ENCODE results near the gene MEF2D.

Gene MEF2D

DNA sequence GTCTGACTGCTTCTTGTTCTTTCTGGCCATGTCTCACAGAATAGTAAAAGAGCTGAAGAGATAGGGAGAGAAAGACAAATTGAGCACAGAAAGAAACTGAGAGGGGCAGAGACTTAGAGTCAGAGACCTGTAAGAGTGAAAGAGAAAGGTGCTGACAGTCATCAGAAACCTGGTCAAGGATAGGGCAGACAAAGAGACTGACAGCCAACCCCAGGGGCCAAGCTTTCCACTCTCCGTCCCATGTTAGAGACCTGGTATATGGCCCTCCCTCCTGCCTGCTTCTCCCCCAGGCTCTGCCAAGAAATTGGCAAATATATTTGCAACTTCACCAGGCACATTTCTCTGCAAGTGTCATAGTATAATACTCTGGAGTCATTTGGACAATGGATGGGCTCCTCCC is 67.0 kb downstream of the MEF2D start:
- Histone ChIP-seq H3K4me3 (ENCODE audit: insufficient read length, low read depth) (no peak overlapping the region), H3K9me3 (ENCODE audit: insufficient read depth, low read length) (no peaks in the 10 kb centered on the region), H3K36me3 (ENCODE audit: insufficient read depth, insufficient read length, low read length) (no peaks in the 10 kb centered on the region), H3K27me3 (ENCODE audit: insufficient read depth, insufficient read length) (peaks cover 99% of the 10 kb centered on the region), H3K9ac (ENCODE audit: insufficient read length, low read depth) (no peak overlapping the region), H3K4me1 (ENCODE audit: insufficient read depth, insufficient read length) (peaks cover 21% of the 10 kb centered on the region)
- TF ChIP-seq YY1 (IDR thresholded peaks at IDR 0.05; ENCODE audit: insufficient read depth, insufficient read length): no peak
- TF ChIP-seq ZNF274 (IDR thresholded peaks at IDR 0.05; ENCODE audit: low read depth, low read length): no peak
- TF ChIP-seq SUZ12 (IDR thresholded peaks at IDR 0.05; ENCODE audit: extremely low read depth, insufficient read depth, insufficient read length): no peak
- no peak for DNase-seq (ENCODE audit: low read depth, low spot score)

- H3K9ac ChIP-seq (ENCODE audit: insufficient read length, low read depth): no peak overlapping the region
- no peak overlapping the region for H3K4me3 ChIP-seq (ENCODE audit: insufficient read length, low read depth)
- no peaks in the 10 kb centered on the region for H3K9me3 ChIP-seq (ENCODE audit: insufficient read depth, low read length)
- no peak for DNase-seq (ENCODE audit: low read depth, low spot score)
- H3K27me3 ChIP-seq (ENCODE audit: insufficient read depth, insufficient read length): peaks cover 99% of the 10 kb centered on the region
- TF ChIP-seq ZNF274 (IDR thresholded peaks at IDR 0.05; ENCODE audit: low read depth, low read length): no peak
- TF ChIP-seq SUZ12 (IDR thresholded peaks at IDR 0.05; ENCODE audit: extremely low read depth, insufficient read depth, insufficient read length): no peak
- TF ChIP-seq YY1 (IDR thresholded peaks at IDR 0.05; ENCODE audit: insufficient read depth, insufficient read length): no peak
- H3K4me1 ChIP-seq (ENCODE audit: insufficient read depth, insufficient read length): peaks cover 21% of the 10 kb centered on the region
- H3K36me3 ChIP-seq (ENCODE audit: insufficient read depth, insufficient read length, low read length): no peaks in the 10 kb centered on the region
Observed at GRCh38 chr1:156433032-156433431, 67.5 kb downstream of the MEF2D start.

DNA sequence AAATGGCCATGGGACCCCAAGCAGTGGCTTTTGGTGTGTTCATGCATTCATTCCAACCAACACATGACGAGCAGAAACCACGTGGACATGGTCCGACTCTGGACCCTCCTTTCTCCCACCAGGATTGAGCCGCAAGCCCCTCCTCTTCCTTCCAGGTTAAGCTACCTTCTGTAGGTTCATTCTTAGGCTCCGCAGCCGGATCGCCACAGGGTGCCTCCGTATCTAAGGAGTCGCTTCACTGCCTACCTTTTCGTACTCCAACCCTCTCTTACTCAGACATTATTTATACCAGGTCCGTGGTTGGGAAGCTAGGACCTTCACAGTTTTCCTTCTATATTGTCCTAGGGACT is 67.9 kb downstream of the MEF2D start:
- Histone ChIP-seq H3K9me3 (ENCODE audit: insufficient read depth, low read length) (no peaks in the 10 kb centered on the region), H3K4me1 (ENCODE audit: insufficient read depth, insufficient read length) (peaks cover 21% of the 10 kb centered on the region)

GRCh38 chr1:156431769-156432668 is 68.6 kb downstream of the MEF2D start:
- Histone ChIP-seq H3K27me3 (ENCODE audit: insufficient read depth, insufficient read length) (peaks cover 99% of the 10 kb centered on the region), H3K4me3 (ENCODE audit: insufficient read length, low read depth) (no peak overlapping the region), H3K9me3 (ENCODE audit: insufficient read depth, low read length) (no peaks in the 10 kb centered on the region), H3K9ac (ENCODE audit: insufficient read length, low read depth) (no peak overlapping the region), H3K36me3 (ENCODE audit: insufficient read depth, insufficient read length, low read length) (no peaks in the 10 kb centered on the region), H3K4me1 (ENCODE audit: insufficient read depth, insufficient read length) (peaks cover 21% of the 10 kb centered on the region)
- no peak for DNase-seq (ENCODE audit: low read depth, low spot score)
- no peak for TF ChIP-seq SUZ12 (IDR thresholded peaks at IDR 0.05; ENCODE audit: extremely low read depth, insufficient read depth, insufficient read length)
- no peak for TF ChIP-seq YY1 (IDR thresholded peaks at IDR 0.05; ENCODE audit: insufficient read depth, insufficient read length)
- TF ChIP-seq ZNF274 (IDR thresholded peaks at IDR 0.05; ENCODE audit: low read depth, low read length): no peak

More for the DNA sequence above, 67.9 kb downstream of the MEF2D start:
- no peak for TF ChIP-seq YY1 (IDR thresholded peaks at IDR 0.05; ENCODE audit: insufficient read depth, insufficient read length)
- TF ChIP-seq SUZ12 (IDR thresholded peaks at IDR 0.05; ENCODE audit: extremely low read depth, insufficient read depth, insufficient read length): no peak
- TF ChIP-seq ZNF274 (IDR thresholded peaks at IDR 0.05; ENCODE audit: low read depth, low read length): no peak
- H3K4me3 ChIP-seq (ENCODE audit: insufficient read length, low read depth): no peak overlapping the region
- H3K36me3 ChIP-seq (ENCODE audit: insufficient read depth, insufficient read length, low read length): no peaks in the 10 kb centered on the region
- H3K27me3 ChIP-seq (ENCODE audit: insufficient read depth, insufficient read length): peaks cover 99% of the 10 kb centered on the region
- H3K9ac ChIP-seq (ENCODE audit: insufficient read length, low read depth): no peak overlapping the region
- no peak for DNase-seq (ENCODE audit: low read depth, low spot score)

DNA sequence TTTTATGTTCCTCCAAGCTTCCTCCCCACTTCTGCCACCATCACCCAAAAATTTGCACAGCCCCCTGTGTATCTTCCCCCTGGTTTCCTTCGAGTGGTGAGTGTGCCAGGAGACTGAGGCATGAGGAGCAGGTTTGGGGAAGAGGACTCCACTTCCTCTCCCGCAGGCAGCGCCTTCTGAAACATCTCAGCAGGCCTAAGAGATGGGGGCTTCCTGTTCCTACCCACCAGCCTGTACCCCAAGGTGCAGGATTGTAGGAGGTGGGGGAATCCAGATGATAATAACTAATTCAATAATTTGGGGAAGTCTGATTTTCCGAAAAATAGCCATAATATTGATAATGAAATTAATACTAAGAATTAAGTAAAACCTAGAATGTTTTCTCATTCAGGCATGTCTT is 69.2 kb downstream of the MEF2D start:
- TF ChIP-seq YY1 (IDR thresholded peaks at IDR 0.05; ENCODE audit: insufficient read depth, insufficient read length) (no peak), SUZ12 (IDR thresholded peaks at IDR 0.05; ENCODE audit: extremely low read depth, insufficient read depth, insufficient read length) (no peak)
- no peak overlapping the region for H3K9ac ChIP-seq (ENCODE audit: insufficient read length, low read depth)
- peaks cover 21% of the 10 kb centered on the region for H3K4me1 ChIP-seq (ENCODE audit: insufficient read depth, insufficient read length)
- no peak for DNase-seq (ENCODE audit: low read depth, low spot score)
- H3K4me3 ChIP-seq (ENCODE audit: insufficient read length, low read depth): no peak overlapping the region
- H3K9me3 ChIP-seq (ENCODE audit: insufficient read depth, low read length): no peaks in the 10 kb centered on the region
- peaks cover 99% of the 10 kb centered on the region for H3K27me3 ChIP-seq (ENCODE audit: insufficient read depth, insufficient read length)
- H3K36me3 ChIP-seq (ENCODE audit: insufficient read depth, insufficient read length, low read length): no peaks in the 10 kb centered on the region

DNA sequence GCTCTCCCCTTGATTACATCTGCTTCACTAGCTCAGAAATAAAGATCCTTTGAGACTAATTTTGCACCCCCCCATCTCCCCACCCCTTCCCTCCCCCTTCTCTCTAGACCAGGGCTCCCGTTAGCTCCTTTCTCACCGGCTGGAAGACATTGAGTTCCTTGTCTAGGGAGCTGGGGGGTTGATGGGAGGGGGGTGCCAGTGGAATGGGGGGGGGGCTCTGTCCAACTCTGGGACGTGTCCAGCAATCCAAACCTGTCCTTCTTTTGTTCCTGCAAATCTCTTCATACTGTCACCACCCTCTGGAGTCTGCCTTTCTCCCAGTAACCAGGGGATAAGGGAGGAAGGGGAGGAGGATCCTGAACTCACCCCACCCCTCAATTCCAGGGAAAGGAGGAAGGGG is 69.7 kb downstream of the MEF2D start:
- Histone ChIP-seq H3K36me3 (ENCODE audit: insufficient read depth, insufficient read length, low read length) (no peaks in the 10 kb centered on the region), H3K27me3 (ENCODE audit: insufficient read depth, insufficient read length) (peaks cover 99% of the 10 kb centered on the region), H3K4me3 (ENCODE audit: insufficient read length, low read depth) (no peak overlapping the region), H3K9me3 (ENCODE audit: insufficient read depth, low read length) (no peaks in the 10 kb centered on the region), H3K9ac (ENCODE audit: insufficient read length, low read depth) (no peak overlapping the region), H3K4me1 (ENCODE audit: insufficient read depth, insufficient read length) (peaks cover 18% of the 10 kb centered on the region)
- TF ChIP-seq SUZ12 (IDR thresholded peaks at IDR 0.05; ENCODE audit: extremely low read depth, insufficient read depth, insufficient read length): no peak
- TF ChIP-seq ZNF274 (IDR thresholded peaks at IDR 0.05; ENCODE audit: low read depth, low read length): no peak
- no peak for TF ChIP-seq YY1 (IDR thresholded peaks at IDR 0.05; ENCODE audit: insufficient read depth, insufficient read length)
- DNase-seq (ENCODE audit: low read depth, low spot score): no peak

DNA sequence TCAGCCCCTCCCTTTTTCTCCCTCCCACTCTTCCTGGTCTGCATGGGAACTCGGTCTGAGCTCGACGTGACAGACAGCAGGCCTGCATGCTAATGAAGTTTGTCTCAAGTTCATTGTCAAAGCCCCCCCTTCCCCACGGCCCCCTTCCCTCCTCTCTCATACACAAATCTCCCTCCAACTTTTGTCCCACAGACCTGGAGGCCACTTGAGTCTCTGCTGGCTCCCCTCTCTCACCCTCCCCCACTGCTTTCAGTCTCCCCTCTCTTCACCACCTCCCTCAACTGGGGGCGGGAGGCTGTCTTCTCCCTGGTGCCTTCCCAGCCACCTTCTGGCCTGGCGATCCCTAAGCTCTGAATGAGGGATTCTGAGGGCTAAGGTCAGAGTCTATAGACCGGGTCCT is 70.3 kb downstream of the MEF2D start:
- TF ChIP-seq YY1 (IDR thresholded peaks at IDR 0.05; ENCODE audit: insufficient read depth, insufficient read length): no peak
- TF ChIP-seq ZNF274 (IDR thresholded peaks at IDR 0.05; ENCODE audit: low read depth, low read length): no peak
- no peak for TF ChIP-seq SUZ12 (IDR thresholded peaks at IDR 0.05; ENCODE audit: extremely low read depth, insufficient read depth, insufficient read length)
- H3K9ac ChIP-seq (ENCODE audit: insufficient read length, low read depth): no peak overlapping the region
- H3K4me1 ChIP-seq (ENCODE audit: insufficient read depth, insufficient read length): peaks cover 18% of the 10 kb centered on the region
- no peaks in the 10 kb centered on the region for H3K36me3 ChIP-seq (ENCODE audit: insufficient read depth, insufficient read length, low read length)
- no peak overlapping the region for H3K4me3 ChIP-seq (ENCODE audit: insufficient read length, low read depth)
- DNase-seq (ENCODE audit: low read depth, low spot score): no peak
- peaks cover 99% of the 10 kb centered on the region for H3K27me3 ChIP-seq (ENCODE audit: insufficient read depth, insufficient read length)
- no peaks in the 10 kb centered on the region for H3K9me3 ChIP-seq (ENCODE audit: insufficient read depth, low read length)

All from NT2/D1 (cell line).